ENCODE data around the gene CLRN2.

The CLRN2 gene

DNA sequence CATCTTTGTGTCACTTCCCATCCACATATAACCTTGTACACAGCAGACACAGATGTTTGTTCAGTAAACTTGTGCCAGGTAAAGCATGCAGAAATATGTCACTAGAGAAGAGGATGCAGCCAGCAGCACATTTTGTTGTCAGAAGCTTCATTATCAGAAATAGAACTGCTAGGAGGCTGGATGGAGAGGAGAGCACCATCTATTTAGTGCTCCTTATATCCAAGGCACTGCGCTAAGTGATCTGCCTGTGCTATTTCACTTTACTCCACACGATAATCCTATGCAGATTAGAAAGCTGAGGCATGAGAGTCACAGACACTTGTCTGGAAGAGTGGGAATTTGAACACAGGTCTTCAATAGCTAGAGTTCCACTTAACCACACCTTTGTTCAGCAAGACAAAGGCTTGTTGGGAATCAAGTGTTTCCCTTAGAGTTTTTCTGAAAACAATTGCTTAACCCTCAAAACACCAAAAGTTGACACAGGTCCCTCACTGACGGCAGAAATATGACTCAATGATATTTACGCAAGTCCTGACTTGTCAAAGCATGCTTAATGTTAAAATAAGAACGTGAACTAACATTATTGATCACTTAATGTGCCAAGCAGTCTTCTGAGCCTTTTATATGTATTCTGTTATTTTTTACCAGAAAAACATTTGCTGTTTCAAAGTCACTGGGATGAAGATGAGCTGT, 1.8 kb upstream of the CLRN2 start:
- no peaks in the 10 kb centered on the region for H3K27me3 ChIP-seq (replicated peaks; ENCODE audit: control insufficient read depth, insufficient read depth, low read length)
- no peak overlapping the region for H3K4me3 ChIP-seq (replicated peaks; ENCODE audit: low read depth, low read length)
- DNase-seq (ENCODE audit: extremely low read depth, insufficient read length): no peak
- TF ChIP-seq, protein P1, sequence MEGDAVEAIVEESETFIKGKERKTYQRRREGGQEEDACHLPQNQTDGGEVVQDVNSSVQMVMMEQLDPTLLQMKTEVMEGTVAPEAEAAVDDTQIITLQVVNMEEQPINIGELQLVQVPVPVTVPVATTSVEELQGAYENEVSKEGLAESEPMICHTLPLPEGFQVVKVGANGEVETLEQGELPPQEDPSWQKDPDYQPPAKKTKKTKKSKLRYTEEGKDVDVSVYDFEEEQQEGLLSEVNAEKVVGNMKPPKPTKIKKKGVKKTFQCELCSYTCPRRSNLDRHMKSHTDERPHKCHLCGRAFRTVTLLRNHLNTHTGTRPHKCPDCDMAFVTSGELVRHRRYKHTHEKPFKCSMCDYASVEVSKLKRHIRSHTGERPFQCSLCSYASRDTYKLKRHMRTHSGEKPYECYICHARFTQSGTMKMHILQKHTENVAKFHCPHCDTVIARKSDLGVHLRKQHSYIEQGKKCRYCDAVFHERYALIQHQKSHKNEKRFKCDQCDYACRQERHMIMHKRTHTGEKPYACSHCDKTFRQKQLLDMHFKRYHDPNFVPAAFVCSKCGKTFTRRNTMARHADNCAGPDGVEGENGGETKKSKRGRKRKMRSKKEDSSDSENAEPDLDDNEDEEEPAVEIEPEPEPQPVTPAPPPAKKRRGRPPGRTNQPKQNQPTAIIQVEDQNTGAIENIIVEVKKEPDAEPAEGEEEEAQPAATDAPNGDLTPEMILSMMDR (IDR thresholded peaks at IDR 0.05; ENCODE audit: insufficient read depth, low read length, poor library complexity, severe bottlenecking): no peak
- no peaks in the 10 kb centered on the region; the same call in 1 of the 2 replicates for H3K36me3 ChIP-seq (ENCODE audit: control insufficient read depth, insufficient read depth, low read length)

GRCh38 chr4:17515445-17516407, 761 bp downstream of the CLRN2 start:
- Histone ChIP-seq H3K36me3 (ENCODE audit: control insufficient read depth, insufficient read depth, low read length) (no peaks in the 10 kb centered on the region), H3K27me3 (replicated peaks; ENCODE audit: control insufficient read depth, insufficient read depth, low read length) (no peaks in the 10 kb centered on the region), H3K4me3 (replicated peaks; ENCODE audit: low read depth, low read length) (no peak overlapping the region)
- DNase-seq (ENCODE audit: extremely low read depth, insufficient read length): no peak
- TF ChIP-seq, protein P1 (IDR thresholded peaks at IDR 0.05; ENCODE audit: insufficient read depth, low read length, poor library complexity, severe bottlenecking): no peak

DNA sequence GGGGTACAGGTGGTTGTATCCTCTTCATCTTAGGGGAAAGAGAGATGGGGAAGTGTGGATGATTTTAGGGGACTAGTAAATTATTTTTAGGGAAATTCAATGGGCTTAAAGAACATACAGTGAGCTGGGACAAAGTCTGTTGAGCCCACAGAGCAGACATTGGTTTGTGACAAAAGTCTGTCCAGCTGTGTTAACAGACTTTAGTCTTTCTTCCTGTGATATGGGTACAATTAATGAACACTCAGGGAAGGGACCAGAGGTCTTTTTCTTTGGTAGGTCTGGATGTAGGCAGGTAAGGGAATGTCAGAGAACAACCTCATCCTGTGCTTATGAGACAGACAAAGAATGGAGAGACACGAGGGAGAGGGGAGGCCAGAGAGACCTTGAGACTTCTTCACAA, 2.0 kb downstream of the CLRN2 start:
- TF ChIP-seq, protein P1 (IDR thresholded peaks at IDR 0.05; ENCODE audit: insufficient read depth, low read length, poor library complexity, severe bottlenecking): no peak
- H3K27me3 ChIP-seq (replicated peaks; ENCODE audit: control insufficient read depth, insufficient read depth, low read length): no peaks in the 10 kb centered on the region; the same call in 1 of the 2 replicates

DNA sequence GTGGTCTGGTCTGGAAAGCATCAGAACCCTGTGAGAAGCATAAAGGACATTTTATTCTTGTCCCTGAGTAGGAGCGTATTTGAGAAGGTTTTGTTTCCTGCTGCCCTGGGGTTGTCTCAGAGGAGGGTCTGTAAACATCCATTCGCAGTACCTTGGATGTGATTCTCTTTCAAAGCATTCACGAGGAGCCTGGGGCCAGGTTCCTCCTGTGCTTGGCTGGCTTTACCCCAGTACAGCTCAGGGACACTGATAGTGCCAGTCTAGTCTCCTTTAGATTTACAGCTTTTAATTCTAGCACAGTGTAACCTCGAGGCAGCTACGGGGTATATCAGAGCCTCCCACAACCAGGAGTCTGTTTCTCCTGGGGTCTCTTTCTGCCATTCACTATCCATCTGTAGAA, 2.7 kb downstream of the CLRN2 start:
- TF ChIP-seq, protein P1 (IDR thresholded peaks at IDR 0.05; ENCODE audit: insufficient read depth, low read length, poor library complexity, severe bottlenecking): no peak
- no peaks in the 10 kb centered on the region for H3K36me3 ChIP-seq (ENCODE audit: control insufficient read depth, insufficient read depth, low read length)
- no peaks in the 10 kb centered on the region; the same call in 1 of the 2 replicates for H3K27me3 ChIP-seq (replicated peaks; ENCODE audit: control insufficient read depth, insufficient read depth, low read length)
- H3K4me3 ChIP-seq (replicated peaks; ENCODE audit: low read depth, low read length): no peak overlapping the region
- no peak for DNase-seq (ENCODE audit: extremely low read depth, insufficient read length)

More for the DNA sequence above, 2.0 kb downstream of the CLRN2 start:
- H3K4me3 ChIP-seq (replicated peaks; ENCODE audit: low read depth, low read length): no peak overlapping the region
- H3K36me3 ChIP-seq (ENCODE audit: control insufficient read depth, insufficient read depth, low read length): no peaks in the 10 kb centered on the region
- no peak for DNase-seq (ENCODE audit: extremely low read depth, insufficient read length)

GRCh38 chr4:17521595-17521994, 6.6 kb downstream of the CLRN2 start:
- Histone ChIP-seq H3K36me3 (ENCODE audit: control insufficient read depth, insufficient read depth, low read length) (no peaks in the 10 kb centered on the region), H3K27me3 (replicated peaks; ENCODE audit: control insufficient read depth, insufficient read depth, low read length) (no peaks in the 10 kb centered on the region; the same call in 1 of the 2 replicates), H3K4me3 (replicated peaks; ENCODE audit: low read depth, low read length) (no peak overlapping the region)
- no peak for DNase-seq (ENCODE audit: extremely low read depth, insufficient read length)
- TF ChIP-seq, protein P1 (IDR thresholded peaks at IDR 0.05; ENCODE audit: insufficient read depth, low read length, poor library complexity, severe bottlenecking): no peak

Data from GM06990 (cell line).